ENCODE measurements around the gene NTRK1.

Gene NTRK1

DNA sequence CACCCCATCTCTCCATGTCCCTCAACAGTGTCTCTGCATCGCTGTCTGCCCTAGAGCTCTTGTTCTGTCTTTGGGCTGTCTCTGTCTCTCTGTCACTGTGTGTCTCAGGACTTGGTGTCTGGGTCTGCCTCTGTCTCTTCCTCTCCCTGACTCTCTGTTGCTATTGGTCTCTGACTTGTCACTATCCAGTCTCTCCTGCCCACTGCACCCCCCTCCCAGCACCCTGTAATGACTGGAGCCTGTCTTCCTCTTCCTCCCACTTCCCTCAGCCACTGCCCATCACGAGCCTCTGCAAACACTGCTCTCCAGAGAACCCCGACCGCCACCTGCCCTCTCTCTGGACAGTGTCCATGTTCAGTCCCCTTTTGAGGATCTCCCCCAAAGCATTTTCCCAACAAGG lies 45.0 kb downstream of the NTRK1 start:
- no peak for ATAC-seq
- TF ChIP-seq TSHZ2 (CRISPR knock-in tag; IDR thresholded peaks at IDR 0.05) (no peak), GLIS3 (CRISPR knock-in tag; IDR thresholded peaks at IDR 0.05) (no peak), ARNTL (CRISPR knock-in tag; IDR thresholded peaks at IDR 0.05; ENCODE audit: borderline replicate concordance, low read depth) (no peak), CSDC2 (CRISPR knock-in tag; IDR thresholded peaks at IDR 0.05) (no peak), PPARA (CRISPR knock-in tag; IDR thresholded peaks at IDR 0.05; ENCODE audit: borderline replicate concordance) (no peak), ZC3H10 (CRISPR knock-in tag; IDR thresholded peaks at IDR 0.05) (no peak), POU6F1 (CRISPR knock-in tag; IDR thresholded peaks at IDR 0.05; ENCODE audit: borderline replicate concordance, low read depth) (no peak), CSRNP3 (CRISPR knock-in tag; IDR thresholded peaks at IDR 0.05) (no peak), ESRRG (CRISPR knock-in tag; IDR thresholded peaks at IDR 0.05) (no peak), TOX (CRISPR knock-in tag; IDR thresholded peaks at IDR 0.05; ENCODE audit: borderline replicate concordance) (no peak), ZNF565 (CRISPR knock-in tag; conservative IDR thresholded peaks at IDR 0.05; ENCODE audit: low read depth) (no peak), ZFP3 (CRISPR knock-in tag; IDR thresholded peaks at IDR 0.05) (no peak), RARB (CRISPR knock-in tag; IDR thresholded peaks at IDR 0.05) (no peak), ZFP30 (CRISPR knock-in tag; IDR thresholded peaks at IDR 0.05) (no peak), OSR1 (CRISPR knock-in tag; IDR thresholded peaks at IDR 0.05) (no peak)
- TF ChIP-seq, protein P1, sequence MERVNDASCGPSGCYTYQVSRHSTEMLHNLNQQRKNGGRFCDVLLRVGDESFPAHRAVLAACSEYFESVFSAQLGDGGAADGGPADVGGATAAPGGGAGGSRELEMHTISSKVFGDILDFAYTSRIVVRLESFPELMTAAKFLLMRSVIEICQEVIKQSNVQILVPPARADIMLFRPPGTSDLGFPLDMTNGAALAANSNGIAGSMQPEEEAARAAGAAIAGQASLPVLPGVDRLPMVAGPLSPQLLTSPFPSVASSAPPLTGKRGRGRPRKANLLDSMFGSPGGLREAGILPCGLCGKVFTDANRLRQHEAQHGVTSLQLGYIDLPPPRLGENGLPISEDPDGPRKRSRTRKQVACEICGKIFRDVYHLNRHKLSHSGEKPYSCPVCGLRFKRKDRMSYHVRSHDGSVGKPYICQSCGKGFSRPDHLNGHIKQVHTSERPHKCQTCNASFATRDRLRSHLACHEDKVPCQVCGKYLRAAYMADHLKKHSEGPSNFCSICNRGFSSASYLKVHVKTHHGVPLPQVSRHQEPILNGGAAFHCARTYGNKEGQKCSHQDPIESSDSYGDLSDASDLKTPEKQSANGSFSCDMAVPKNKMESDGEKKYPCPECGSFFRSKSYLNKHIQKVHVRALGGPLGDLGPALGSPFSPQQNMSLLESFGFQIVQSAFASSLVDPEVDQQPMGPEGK (CRISPR knock-in tag; IDR thresholded peaks at IDR 0.05; ENCODE audit: borderline replicate concordance), result no peak
- TF ChIP-seq, protein P2, sequence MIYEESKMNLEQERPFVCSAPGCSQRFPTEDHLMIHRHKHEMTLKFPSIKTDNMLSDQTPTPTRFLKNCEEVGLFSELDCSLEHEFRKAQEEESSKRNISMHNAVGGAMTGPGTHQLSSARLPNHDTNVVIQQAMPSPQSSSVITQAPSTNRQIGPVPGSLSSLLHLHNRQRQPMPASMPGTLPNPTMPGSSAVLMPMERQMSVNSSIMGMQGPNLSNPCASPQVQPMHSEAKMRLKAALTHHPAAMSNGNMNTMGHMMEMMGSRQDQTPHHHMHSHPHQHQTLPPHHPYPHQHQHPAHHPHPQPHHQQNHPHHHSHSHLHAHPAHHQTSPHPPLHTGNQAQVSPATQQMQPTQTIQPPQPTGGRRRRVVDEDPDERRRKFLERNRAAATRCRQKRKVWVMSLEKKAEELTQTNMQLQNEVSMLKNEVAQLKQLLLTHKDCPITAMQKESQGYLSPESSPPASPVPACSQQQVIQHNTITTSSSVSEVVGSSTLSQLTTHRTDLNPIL (CRISPR knock-in tag; IDR thresholded peaks at IDR 0.05; ENCODE audit: low read depth), result no peak

- no peak for ATAC-seq
- TF ChIP-seq ZNF565 (CRISPR knock-in tag; conservative IDR thresholded peaks at IDR 0.05; ENCODE audit: low read depth) (no peak), GLIS3 (CRISPR knock-in tag; IDR thresholded peaks at IDR 0.05) (no peak), PPARA (CRISPR knock-in tag; IDR thresholded peaks at IDR 0.05; ENCODE audit: borderline replicate concordance) (no peak), ISL1 (CRISPR knock-in tag; IDR thresholded peaks at IDR 0.05) (no peak), RARB (CRISPR knock-in tag; IDR thresholded peaks at IDR 0.05) (no peak), ESRRG (CRISPR knock-in tag; IDR thresholded peaks at IDR 0.05) (no peak), BACH2 (CRISPR knock-in tag; IDR thresholded peaks at IDR 0.05; ENCODE audit: borderline replicate concordance) (no peak), CSDC2 (CRISPR knock-in tag; IDR thresholded peaks at IDR 0.05) (no peak), ZC3H10 (CRISPR knock-in tag; IDR thresholded peaks at IDR 0.05) (no peak), OSR1 (CRISPR knock-in tag; IDR thresholded peaks at IDR 0.05) (no peak), POU6F1 (CRISPR knock-in tag; IDR thresholded peaks at IDR 0.05; ENCODE audit: borderline replicate concordance, low read depth) (no peak), TCF4 (CRISPR knock-in tag; IDR thresholded peaks at IDR 0.05; ENCODE audit: borderline replicate concordance) (no peak), TOX (CRISPR knock-in tag; IDR thresholded peaks at IDR 0.05; ENCODE audit: borderline replicate concordance) (no peak), SNAI2 (CRISPR knock-in tag; IDR thresholded peaks at IDR 0.05) (no peak), ARNTL (CRISPR knock-in tag; IDR thresholded peaks at IDR 0.05; ENCODE audit: borderline replicate concordance, low read depth) (no peak)
- TF ChIP-seq, protein P2 (CRISPR knock-in tag; IDR thresholded peaks at IDR 0.05; ENCODE audit: low read depth), result no peak
- TF ChIP-seq, protein P1 (CRISPR knock-in tag; IDR thresholded peaks at IDR 0.05; ENCODE audit: borderline replicate concordance), result no peak
These were observed 45.7 kb downstream of the NTRK1 start for GRCh38 chr1:156906206-156906906.

Measured in SK-N-SH treated with all-trans-retinoic acid at 6 μM for 48 hours (cell line).